Calu3 (cell line): Measurements from ENCODE around the gene OBSCN. TPM values are rescaled to one million over a fixed set of nuclear protein-coding genes. Genes with fewer than 3 reads are reported as not detected.

Experiments used
- BruUV-seq: library from RNA; stranded (reverse); fragments of 400-500 nt; replicated peaks from 2 replicates; lab custom pipeline; 2021; lab: Mats Ljungman, UMichigan
- CTCF ChIA-PET: fragments of 300-600 bp; sonication (Branson Sonifier 250); formaldehyde crosslinking; loops from one replicate; lab custom pipeline; 2022; ENCODE audit warnings: antibody characterized with exemption; lab: Charles Lee
- DNase-seq: peaks from one replicate; pipeline ENCODE4 v3.0.0; 2022
- H3K27ac Mint-ChIP-seq: one replicate; pipeline ENCODE4 v1.8.0; 2022; ENCODE audit warnings: mixed read lengths; ENCODE audit not compliant: unreplicated experiment
- H3K27me3 Mint-ChIP-seq: one replicate; pipeline ENCODE4 v1.8.0; 2022; ENCODE audit warnings: mixed read lengths; ENCODE audit not compliant: unreplicated experiment
- H3K36me3 Mint-ChIP-seq: one replicate; pipeline ENCODE4 v1.8.0; 2022; ENCODE audit warnings: mild to moderate bottlenecking, moderate library complexity, mixed read lengths; ENCODE audit not compliant: insufficient read depth, unreplicated experiment
- H3K4me1 Mint-ChIP-seq: one replicate; pipeline ENCODE4 v1.8.0; 2022; ENCODE audit warnings: mild to moderate bottlenecking, low read depth, mixed read lengths; ENCODE audit not compliant: unreplicated experiment
- H3K4me3 Mint-ChIP-seq: one replicate; pipeline ENCODE4 v1.8.0; 2022; ENCODE audit warnings: mild to moderate bottlenecking, low read depth, moderate library complexity, mixed read lengths; ENCODE audit not compliant: unreplicated experiment
- H3K9me3 Mint-ChIP-seq: one replicate; pipeline ENCODE4 v1.8.0; 2022; ENCODE audit warnings: low read depth, mixed read lengths; ENCODE audit not compliant: unreplicated experiment
- intact Hi-C: fragments of 100-400 bp; cut with micrococcal nuclease; formaldehyde crosslinking; loops from one replicate; pipeline ENCODE4 v1.10.0; 2022; ENCODE audit not compliant: unreplicated experiment
- total RNA-seq: library from RNA; stranded (reverse); gene quantifications from 2 replicates; pipeline ENCODE4 v1.2.3, GENCODE V29; 2022
- TF ChIP-seq, protein P1 (sequence below): fragments of 200-600 bp; IDR thresholded peaks from one replicate; pipeline ENCODE4 v1.8.0; 2022; ENCODE audit warnings: antibody characterized with exemption; ENCODE audit not compliant: unreplicated experiment

Gene OBSCN
- total RNA-seq, 1 experiment from 2014 or later: 19.5 TPM

DNA sequence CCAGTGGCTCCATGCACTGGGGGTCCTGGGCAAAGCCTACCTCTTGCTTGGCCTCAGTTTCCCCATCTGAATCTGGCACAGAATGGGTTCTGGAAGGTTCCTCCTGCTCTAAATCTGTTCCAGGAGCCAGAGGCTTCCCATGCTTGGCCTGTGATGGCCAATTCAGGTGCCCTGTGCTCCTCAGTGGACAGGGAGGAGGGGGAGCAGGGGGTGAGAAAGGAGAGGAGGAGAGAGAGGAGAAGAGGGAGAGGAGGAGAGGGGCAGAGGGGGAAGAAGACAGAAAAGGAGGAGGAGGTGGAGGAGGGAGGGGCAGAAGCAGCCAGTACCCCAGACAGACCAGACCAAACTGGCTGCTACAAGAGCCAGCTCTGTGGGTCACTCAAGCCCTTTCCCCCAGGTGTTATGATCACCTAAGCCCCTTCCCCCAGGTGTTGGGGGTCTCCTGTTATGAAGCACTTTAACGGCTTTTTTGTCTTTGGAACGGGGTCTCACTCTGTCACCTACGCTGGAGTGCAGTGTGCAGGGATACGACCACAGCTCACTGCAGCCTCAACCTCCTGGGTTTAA lies 155.1 kb downstream of the OBSCN start:
- CTCF ChIA-PET: no interaction called here
- no peaks in the 10 kb centered on the region for H3K27me3 Mint-ChIP-seq

DNA sequence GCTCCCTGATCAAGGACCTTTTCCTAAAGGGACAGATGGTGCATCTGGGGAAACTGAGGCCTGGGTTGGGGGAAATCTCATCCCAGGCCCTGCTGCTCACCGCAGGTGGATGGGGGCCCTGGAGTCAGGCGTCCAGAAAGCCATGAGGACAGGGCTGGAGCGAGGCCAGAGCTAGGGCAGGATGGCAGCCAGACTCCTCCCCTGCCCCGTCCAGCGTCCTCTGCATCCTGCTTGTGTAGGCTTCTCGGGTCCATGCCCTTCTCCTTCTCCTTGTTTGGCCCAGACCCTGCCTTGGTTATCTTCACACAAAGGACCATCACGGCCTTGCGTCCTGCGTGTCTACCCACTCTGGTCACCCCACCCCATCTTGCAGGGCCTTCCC lies 155.8 kb downstream of the OBSCN start:
- Mint-ChIP-seq H3K4me1 (peaks cover 4% of the 10 kb centered on the region), H3K9me3 (no peaks in the 10 kb centered on the region), H3K27ac (no peak overlapping the region), H3K27me3 (no peaks in the 10 kb centered on the region), H3K4me3 (no peak overlapping the region), H3K36me3 (peaks cover 20% of the 10 kb centered on the region)
- CTCF ChIA-PET: no interaction called here
- no peak for DNase-seq
- intact Hi-C loops: no loop called here
- BruUV-seq: no TSS peak
- TF ChIP-seq, protein P1, sequence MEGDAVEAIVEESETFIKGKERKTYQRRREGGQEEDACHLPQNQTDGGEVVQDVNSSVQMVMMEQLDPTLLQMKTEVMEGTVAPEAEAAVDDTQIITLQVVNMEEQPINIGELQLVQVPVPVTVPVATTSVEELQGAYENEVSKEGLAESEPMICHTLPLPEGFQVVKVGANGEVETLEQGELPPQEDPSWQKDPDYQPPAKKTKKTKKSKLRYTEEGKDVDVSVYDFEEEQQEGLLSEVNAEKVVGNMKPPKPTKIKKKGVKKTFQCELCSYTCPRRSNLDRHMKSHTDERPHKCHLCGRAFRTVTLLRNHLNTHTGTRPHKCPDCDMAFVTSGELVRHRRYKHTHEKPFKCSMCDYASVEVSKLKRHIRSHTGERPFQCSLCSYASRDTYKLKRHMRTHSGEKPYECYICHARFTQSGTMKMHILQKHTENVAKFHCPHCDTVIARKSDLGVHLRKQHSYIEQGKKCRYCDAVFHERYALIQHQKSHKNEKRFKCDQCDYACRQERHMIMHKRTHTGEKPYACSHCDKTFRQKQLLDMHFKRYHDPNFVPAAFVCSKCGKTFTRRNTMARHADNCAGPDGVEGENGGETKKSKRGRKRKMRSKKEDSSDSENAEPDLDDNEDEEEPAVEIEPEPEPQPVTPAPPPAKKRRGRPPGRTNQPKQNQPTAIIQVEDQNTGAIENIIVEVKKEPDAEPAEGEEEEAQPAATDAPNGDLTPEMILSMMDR: no peak

More for the DNA sequence above, 155.1 kb downstream of the OBSCN start:
- no TSS peak for BruUV-seq
- no peaks in the 10 kb centered on the region for H3K9me3 Mint-ChIP-seq
- H3K4me1 Mint-ChIP-seq: no peaks in the 10 kb centered on the region
- H3K27ac Mint-ChIP-seq: no peak overlapping the region
- TF ChIP-seq, protein P1: no peak
- H3K36me3 Mint-ChIP-seq: peaks cover 20% of the 10 kb centered on the region
- no peak for DNase-seq
- H3K4me3 Mint-ChIP-seq: no peak overlapping the region
- intact Hi-C loops: no loop called here

DNA sequence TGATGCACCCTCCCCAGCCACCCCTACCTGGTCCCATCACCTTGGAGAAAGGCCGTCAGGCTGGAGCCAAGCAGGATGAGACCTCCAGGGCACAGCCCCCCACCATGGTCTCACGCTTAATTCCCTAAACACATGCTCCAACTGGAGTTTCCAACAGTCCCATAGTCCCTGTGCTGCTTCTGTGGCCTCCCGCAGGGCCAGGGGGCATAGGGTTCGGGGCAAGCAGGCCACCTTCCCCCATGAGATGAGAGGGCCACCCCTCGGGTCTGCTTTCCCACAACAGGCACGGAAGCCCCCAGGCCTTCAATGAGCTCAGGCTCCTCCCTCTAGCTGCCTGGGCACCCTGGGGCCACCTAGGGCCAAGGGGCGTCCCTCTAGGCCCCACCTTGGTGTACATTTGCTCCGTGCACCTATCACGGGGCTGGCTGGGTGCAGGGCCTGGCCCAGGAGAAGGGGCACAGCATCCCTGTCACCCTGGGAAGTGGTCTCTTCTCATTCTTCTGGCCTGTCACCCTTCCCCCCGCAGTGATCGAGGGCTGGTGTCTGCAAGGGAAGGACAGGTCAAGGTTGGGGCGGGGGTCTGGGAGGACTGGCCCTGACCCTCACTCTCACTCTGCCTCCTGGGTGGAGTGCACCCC lies 156.3 kb downstream of the OBSCN start:
- Mint-ChIP-seq H3K9me3 (no peaks in the 10 kb centered on the region), H3K36me3 (peaks cover 20% of the 10 kb centered on the region), H3K27ac (no peak overlapping the region), H3K4me3 (no peak overlapping the region), H3K27me3 (no peaks in the 10 kb centered on the region), H3K4me1 (peaks cover 8% of the 10 kb centered on the region)
- CTCF ChIA-PET: no interaction called here
- BruUV-seq: no TSS peak
- DNase-seq: no peak
- TF ChIP-seq, protein P1: no peak
- intact Hi-C loops: no loop called here

DNA sequence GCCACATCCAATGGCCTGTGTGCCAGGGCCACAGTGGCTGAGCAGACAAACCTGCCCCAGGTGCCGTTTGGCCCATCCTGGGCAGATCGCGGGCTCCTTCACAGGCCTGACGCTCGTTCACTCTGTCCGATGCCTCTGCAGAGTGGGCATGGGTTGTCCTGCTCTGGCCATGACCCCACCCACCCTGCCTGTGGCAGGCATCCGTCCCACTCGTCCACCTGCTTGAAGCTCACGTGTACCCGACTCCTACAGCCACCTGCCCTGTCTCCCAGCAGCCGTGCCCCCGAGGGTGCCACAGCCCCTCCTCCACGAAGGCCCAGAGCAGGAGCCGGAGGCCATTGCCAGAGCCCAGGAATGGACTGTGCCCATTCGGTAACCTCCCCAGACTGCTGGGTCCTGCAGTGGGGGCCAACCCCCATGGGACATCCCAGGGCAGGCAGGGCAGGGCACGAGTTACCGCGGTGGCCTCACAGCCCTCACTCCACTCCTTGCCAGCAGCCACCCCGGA lies 156.9 kb downstream of the OBSCN start:
- intact Hi-C loops: no loop called here
- no peak overlapping the region for H3K27ac Mint-ChIP-seq
- no peak for DNase-seq
- no peaks in the 10 kb centered on the region for H3K27me3 Mint-ChIP-seq
- no peak overlapping the region for H3K4me3 Mint-ChIP-seq
- BruUV-seq: no TSS peak
- CTCF ChIA-PET: interaction anchor here (0.6 kb wide), 1 partner anchor 365 kb away, joined by 3 read pairs; no protein-coding TSS in a partner anchor
- H3K36me3 Mint-ChIP-seq: peaks cover 20% of the 10 kb centered on the region
- TF ChIP-seq, protein P1: no peak
- H3K4me1 Mint-ChIP-seq: peaks cover 8% of the 10 kb centered on the region
- H3K9me3 Mint-ChIP-seq: no peaks in the 10 kb centered on the region
